ENCODE measurements around the gene WFS1.

WFS1 gene

DNA sequence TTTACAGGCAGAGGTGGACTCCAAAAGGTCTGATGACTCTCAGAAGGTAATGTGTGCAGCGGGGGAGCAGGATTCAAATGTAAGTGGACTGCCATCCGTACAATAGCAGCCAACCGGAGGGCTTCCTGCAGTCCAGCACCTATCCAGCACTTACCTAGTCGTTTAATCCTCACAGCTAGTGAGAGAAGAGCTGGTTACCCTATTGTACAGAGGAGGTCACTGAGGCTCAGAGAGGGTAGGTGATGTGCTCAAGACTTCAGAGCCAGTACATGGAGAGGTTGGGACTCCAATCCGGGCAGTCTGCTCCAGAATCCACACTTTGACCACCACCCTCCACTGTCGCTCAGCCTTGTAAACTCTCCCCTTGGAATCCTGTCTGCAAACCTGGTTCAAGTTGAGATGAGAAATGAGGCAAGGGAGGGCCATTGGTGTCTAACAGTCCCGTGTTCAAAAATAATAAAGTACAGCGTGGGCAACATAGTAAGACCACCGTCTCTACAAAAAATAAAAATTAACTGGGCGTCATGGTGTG is 46.8 kb upstream of the WFS1 start:
- Histone ChIP-seq H3K4me3 (ENCODE audit: low read length) (no peak overlapping the region), H3K4me1 (ENCODE audit: low read length) (peaks cover 6% of the 10 kb centered on the region; the same call in 1 of the 2 replicates), H3F3A (ENCODE audit: insufficient read depth, low read length) (no peaks in the 10 kb centered on the region), H3K27ac (ENCODE audit: low read length) (no peak overlapping the region), H3K27me3 (replicated peaks; ENCODE audit: insufficient read depth, low read length) (peaks cover 15% of the 10 kb centered on the region), H3K4me2 (ENCODE audit: low read depth, low read length) (no peak overlapping the region), H4K20me1 (ENCODE audit: insufficient read depth, low read length) (no peaks in the 10 kb centered on the region), H2AFZ (ENCODE audit: low read length) (no peak overlapping the region), H3K9me2 (replicated peaks; ENCODE audit: insufficient read depth, low read length) (no peaks in the 10 kb centered on the region), H3K9me3 (replicated peaks; ENCODE audit: insufficient read depth, low read length) (no peaks in the 10 kb centered on the region), H3K9ac (ENCODE audit: low read length) (no peak overlapping the region), H3K79me2 (ENCODE audit: low read length) (no peaks in the 10 kb centered on the region), H3K36me3 (replicated peaks; ENCODE audit: insufficient read depth, low read length) (no peaks in the 10 kb centered on the region)
- TF ChIP-seq, protein P1, sequence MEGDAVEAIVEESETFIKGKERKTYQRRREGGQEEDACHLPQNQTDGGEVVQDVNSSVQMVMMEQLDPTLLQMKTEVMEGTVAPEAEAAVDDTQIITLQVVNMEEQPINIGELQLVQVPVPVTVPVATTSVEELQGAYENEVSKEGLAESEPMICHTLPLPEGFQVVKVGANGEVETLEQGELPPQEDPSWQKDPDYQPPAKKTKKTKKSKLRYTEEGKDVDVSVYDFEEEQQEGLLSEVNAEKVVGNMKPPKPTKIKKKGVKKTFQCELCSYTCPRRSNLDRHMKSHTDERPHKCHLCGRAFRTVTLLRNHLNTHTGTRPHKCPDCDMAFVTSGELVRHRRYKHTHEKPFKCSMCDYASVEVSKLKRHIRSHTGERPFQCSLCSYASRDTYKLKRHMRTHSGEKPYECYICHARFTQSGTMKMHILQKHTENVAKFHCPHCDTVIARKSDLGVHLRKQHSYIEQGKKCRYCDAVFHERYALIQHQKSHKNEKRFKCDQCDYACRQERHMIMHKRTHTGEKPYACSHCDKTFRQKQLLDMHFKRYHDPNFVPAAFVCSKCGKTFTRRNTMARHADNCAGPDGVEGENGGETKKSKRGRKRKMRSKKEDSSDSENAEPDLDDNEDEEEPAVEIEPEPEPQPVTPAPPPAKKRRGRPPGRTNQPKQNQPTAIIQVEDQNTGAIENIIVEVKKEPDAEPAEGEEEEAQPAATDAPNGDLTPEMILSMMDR (IDR thresholded peaks at IDR 0.05; ENCODE audit: low read length) = no peak
- TF ChIP-seq EZH2phosphoT487 (IDR thresholded peaks at IDR 0.05; ENCODE audit: low read length) (no peak), EZH2 (optimal IDR thresholded peaks at IDR 0.05; ENCODE audit: low read depth, low read length) (no peak)
- DNase-seq = no peak

DNA sequence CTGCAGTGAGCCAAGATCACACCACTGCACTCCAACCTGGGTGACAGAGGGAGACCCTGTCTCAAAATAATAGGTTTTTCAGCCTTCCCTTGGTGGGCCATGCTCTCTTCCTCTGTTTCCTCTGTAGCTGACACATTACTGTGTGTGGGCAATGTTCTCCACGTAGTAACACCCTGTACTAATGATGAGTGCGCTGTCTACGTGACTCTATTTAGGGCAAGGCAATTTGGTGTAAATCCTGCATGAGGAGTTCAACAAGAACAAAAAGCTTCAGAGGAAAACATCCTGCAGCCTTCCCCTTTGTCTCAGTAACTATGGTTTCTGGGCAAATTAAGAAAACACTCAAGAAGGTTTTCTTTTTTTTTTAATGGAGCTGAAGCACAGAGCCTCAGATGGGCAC is 44.9 kb upstream of the WFS1 start:
- no peak overlapping the region for H3K27ac ChIP-seq (ENCODE audit: low read length)
- H2AFZ ChIP-seq (ENCODE audit: low read length) = no peak overlapping the region
- DNase-seq = no peak

DNA sequence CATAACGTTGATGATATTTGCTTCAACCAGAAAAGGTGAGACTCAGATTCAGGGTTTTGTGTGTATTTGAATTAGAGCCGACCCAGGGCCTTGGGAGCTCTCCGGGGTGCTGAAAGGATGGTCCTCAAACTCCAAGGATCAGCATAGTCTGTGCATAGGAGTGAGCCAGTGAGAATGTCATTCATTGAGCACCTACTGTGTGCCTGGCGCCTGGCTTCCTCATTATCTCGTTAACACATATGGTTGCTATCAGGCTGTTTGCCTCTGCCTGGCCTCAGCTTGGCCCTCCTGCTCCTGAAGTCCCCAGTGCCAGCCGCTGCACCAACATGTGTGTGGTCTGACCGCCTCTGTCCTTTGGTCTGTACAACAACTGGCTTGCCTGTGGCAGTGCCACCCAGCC is 44.2 kb upstream of the WFS1 start:
- H3K9me2 ChIP-seq (replicated peaks; ENCODE audit: insufficient read depth, low read length) = no peaks in the 10 kb centered on the region
- H3K36me3 ChIP-seq (replicated peaks; ENCODE audit: insufficient read depth, low read length) = no peaks in the 10 kb centered on the region
- H3K9ac ChIP-seq (ENCODE audit: low read length) = no peak overlapping the region
- peak; percentile 43 for DNase-seq
- H3K4me3 ChIP-seq (ENCODE audit: low read length) = no peak overlapping the region
- no peak overlapping the region for H2AFZ ChIP-seq (ENCODE audit: low read length)
- TF ChIP-seq EZH2phosphoT487 (IDR thresholded peaks at IDR 0.05; ENCODE audit: low read length) (no peak), EZH2 (optimal IDR thresholded peaks at IDR 0.05; ENCODE audit: low read depth, low read length) (no peak)
- TF ChIP-seq, protein P1 (IDR thresholded peaks at IDR 0.05; ENCODE audit: low read length) = no peak
- no peaks in the 10 kb centered on the region for H3K79me2 ChIP-seq (ENCODE audit: low read length)
- no peaks in the 10 kb centered on the region for H4K20me1 ChIP-seq (ENCODE audit: insufficient read depth, low read length)
- no peaks in the 10 kb centered on the region for H3K4me1 ChIP-seq (ENCODE audit: low read length)
- no peaks in the 10 kb centered on the region for H3F3A ChIP-seq (ENCODE audit: insufficient read depth, low read length)
- no peak overlapping the region for H3K4me2 ChIP-seq (ENCODE audit: low read depth, low read length)
- H3K9me3 ChIP-seq (replicated peaks; ENCODE audit: insufficient read depth, low read length) = no peaks in the 10 kb centered on the region
- no peak overlapping the region for H3K27ac ChIP-seq (ENCODE audit: low read length)
- peaks cover 22% of the 10 kb centered on the region for H3K27me3 ChIP-seq (replicated peaks; ENCODE audit: insufficient read depth, low read length)

More for the DNA sequence above, 44.9 kb upstream of the WFS1 start:
- Histone ChIP-seq H3K9me3 (replicated peaks; ENCODE audit: insufficient read depth, low read length) (no peaks in the 10 kb centered on the region), H3K9ac (ENCODE audit: low read length) (no peak overlapping the region), H3K4me3 (ENCODE audit: low read length) (no peak overlapping the region), H4K20me1 (ENCODE audit: insufficient read depth, low read length) (no peaks in the 10 kb centered on the region), H3K36me3 (replicated peaks; ENCODE audit: insufficient read depth, low read length) (no peaks in the 10 kb centered on the region), H3K79me2 (ENCODE audit: low read length) (no peaks in the 10 kb centered on the region), H3K27me3 (replicated peaks; ENCODE audit: insufficient read depth, low read length) (peaks cover 22% of the 10 kb centered on the region), H3K9me2 (replicated peaks; ENCODE audit: insufficient read depth, low read length) (no peaks in the 10 kb centered on the region), H3F3A (ENCODE audit: insufficient read depth, low read length) (no peaks in the 10 kb centered on the region), H3K4me2 (ENCODE audit: low read depth, low read length) (no peak overlapping the region), H3K4me1 (ENCODE audit: low read length) (no peaks in the 10 kb centered on the region)
- TF ChIP-seq EZH2 (optimal IDR thresholded peaks at IDR 0.05; ENCODE audit: low read depth, low read length) (no peak), EZH2phosphoT487 (IDR thresholded peaks at IDR 0.05; ENCODE audit: low read length) (no peak)
- TF ChIP-seq, protein P1 (IDR thresholded peaks at IDR 0.05; ENCODE audit: low read length) = no peak
